Loucy (cell line): ENCODE measurements around the gene SHROOM3.

Experiments used
- H2AFZ ChIP-seq: fragments of 200-600 bp; sonication (generic); 2 replicates; pipeline ENCODE4 v1.6.0; 2016; ENCODE audit warnings: antibody characterized with exemption, mild to moderate bottlenecking, low read length, moderate library complexity
- H3F3A ChIP-seq: fragments of 200-600 bp; 2 replicates; pipeline ENCODE4 v1.6.0; 2016; ENCODE audit warnings: antibody characterized with exemption, low read depth, mild to moderate bottlenecking
- H3K27me3 ChIP-seq: fragments of 200-600 bp; sonication (generic); 2 replicates; pipeline ENCODE4 v1.6.1; 2014; ENCODE audit warnings: low read length, mild to moderate bottlenecking; ENCODE audit not compliant: insufficient read depth, poor library complexity, severe bottlenecking
- H3K36me3 ChIP-seq: fragments of 200-600 bp; sonication (generic); 2 replicates; pipeline ENCODE4 v1.6.1; 2016; ENCODE audit warnings: low read length; ENCODE audit not compliant: insufficient read depth
- H3K4me1 ChIP-seq: fragments of 200-600 bp; sonication (generic); 2 replicates; pipeline ENCODE4 v1.5.1; 2014; ENCODE audit warnings: low read length, mild to moderate bottlenecking; ENCODE audit not compliant: insufficient read depth, poor library complexity, severe bottlenecking
- H3K4me2 ChIP-seq: fragments of 200-600 bp; sonication (generic); 2 replicates; pipeline ENCODE4 v1.6.0; 2014; ENCODE audit warnings: antibody characterized with exemption, low read length, low read depth, mild to moderate bottlenecking; ENCODE audit not compliant: poor library complexity, severe bottlenecking
- H3K4me3 ChIP-seq: fragments of 200-600 bp; sonication (generic); 2 replicates; pipeline ENCODE4 v1.5.1; 2014; ENCODE audit warnings: low read length, mild to moderate bottlenecking, mixed read lengths; ENCODE audit not compliant: poor library complexity, severe bottlenecking
- H3K79me2 ChIP-seq: fragments of 200-600 bp; sonication (generic); 2 replicates; pipeline ENCODE4 v1.6.1; 2014; ENCODE audit warnings: low read length; ENCODE audit not compliant: insufficient read depth
- H3K9ac ChIP-seq: fragments of 200-600 bp; sonication (generic); 2 replicates; pipeline ENCODE4 v1.6.0; 2014; ENCODE audit warnings: mild to moderate bottlenecking, low read depth, low read length, moderate library complexity; ENCODE audit not compliant: poor library complexity, severe bottlenecking
- H3K9me2 ChIP-seq: fragments of 200-600 bp; sonication (generic); replicated peaks from 2 replicates; pipeline ENCODE4 v1.6.1; 2016; ENCODE audit warnings: low read depth, low read length, mixed read lengths
- H3K9me3 ChIP-seq: fragments of 200-600 bp; sonication (generic); 2 replicates; pipeline ENCODE4 v1.6.1; 2014; ENCODE audit warnings: mild to moderate bottlenecking, antibody characterized with exemption, low read length, low read depth; ENCODE audit not compliant: insufficient read depth
- H4K20me1 ChIP-seq: fragments of 200-600 bp; sonication (generic); 2 replicates; pipeline ENCODE4 v1.6.0; 2014; ENCODE audit warnings: antibody characterized with exemption, low read length, mild to moderate bottlenecking; ENCODE audit not compliant: insufficient read depth, poor library complexity, severe bottlenecking
- CTCF ChIP-seq: fragments of 200-600 bp; sonication (generic); conservative IDR thresholded peaks from 2 replicates; pipeline ENCODE4 v1.5.1; 2014; ENCODE audit warnings: mild to moderate bottlenecking, antibody characterized with exemption, low read length
- EZH2phosphoT487 ChIP-seq: fragments of 200-600 bp; IDR thresholded peaks from 2 replicates; pipeline ENCODE4 v1.6.1; 2018; ENCODE audit warnings: antibody characterized with exemption, mild to moderate bottlenecking, moderate library complexity, borderline replicate concordance

The SHROOM3 gene

GRCh38 chr4:76680952-76681351 is 245.9 kb downstream of the SHROOM3 start:
- no peak overlapping the region for H3K4me3 ChIP-seq
- H3K4me2 ChIP-seq: no peak overlapping the region
- no peaks in the 10 kb centered on the region for H3K36me3 ChIP-seq
- no peak overlapping the region for H3K9ac ChIP-seq
- peaks cover 7% of the 10 kb centered on the region for H3K4me1 ChIP-seq
- TF ChIP-seq EZH2phosphoT487: no peak
- TF ChIP-seq CTCF: peak; percentile 36
- no peaks in the 10 kb centered on the region for H3K79me2 ChIP-seq
- H2AFZ ChIP-seq: peak overlapping the region; percentile 3; the same call in 1 of the 2 replicates
- no peaks in the 10 kb centered on the region for H3K27me3 ChIP-seq
- H4K20me1 ChIP-seq: no peaks in the 10 kb centered on the region
- no peaks in the 10 kb centered on the region for H3K9me3 ChIP-seq
- no peaks in the 10 kb centered on the region for H3F3A ChIP-seq
- H3K9me2 ChIP-seq: no peaks in the 10 kb centered on the region

GRCh38 chr4:76681996-76682395 is 247.0 kb downstream of the SHROOM3 start:
- H3K36me3 ChIP-seq: no peaks in the 10 kb centered on the region
- no peaks in the 10 kb centered on the region for H3F3A ChIP-seq
- H3K4me3 ChIP-seq: no peak overlapping the region
- no peaks in the 10 kb centered on the region for H4K20me1 ChIP-seq
- H3K9ac ChIP-seq: no peak overlapping the region
- no peak overlapping the region for H3K4me2 ChIP-seq
- no peak overlapping the region for H2AFZ ChIP-seq
- no peaks in the 10 kb centered on the region for H3K27me3 ChIP-seq
- H3K9me2 ChIP-seq: no peaks in the 10 kb centered on the region
- TF ChIP-seq CTCF (no peak), EZH2phosphoT487 (no peak)
- peaks cover 7% of the 10 kb centered on the region for H3K4me1 ChIP-seq
- no peaks in the 10 kb centered on the region for H3K79me2 ChIP-seq
- no peaks in the 10 kb centered on the region for H3K9me3 ChIP-seq

- H3K9me2 ChIP-seq: no peaks in the 10 kb centered on the region
- H3F3A ChIP-seq: no peaks in the 10 kb centered on the region
- no peak overlapping the region for H2AFZ ChIP-seq
- H4K20me1 ChIP-seq: no peaks in the 10 kb centered on the region
- H3K36me3 ChIP-seq: no peaks in the 10 kb centered on the region
- no peaks in the 10 kb centered on the region for H3K27me3 ChIP-seq
- H3K4me3 ChIP-seq: no peak overlapping the region
- H3K4me2 ChIP-seq: no peak overlapping the region
- TF ChIP-seq EZH2phosphoT487: no peak
- no peak for TF ChIP-seq CTCF
- no peaks in the 10 kb centered on the region for H3K79me2 ChIP-seq
- H3K9ac ChIP-seq: no peak overlapping the region
- H3K9me3 ChIP-seq: no peaks in the 10 kb centered on the region
- peaks cover 12% of the 10 kb centered on the region for H3K4me1 ChIP-seq
These were observed 248.1 kb downstream of the SHROOM3 start for GRCh38 chr4:76683144-76683543.
